Measurements from ENCODE around the gene OR10R2.

Gene OR10R2

GRCh38 chr1:158520955-158521665 is 49.1 kb downstream of the OR10R2 start:
- no peak overlapping the region for H3K4me3 ChIP-seq (ENCODE audit: low read length)

GRCh38 chr1:158521666-158522058 is 49.6 kb downstream of the OR10R2 start:
- no peak for DNase-seq (ENCODE audit: low read depth, low spot score)
- no peak overlapping the region for H3K4me3 ChIP-seq (ENCODE audit: low read length)

More at GRCh38 chr1:158520955-158521665, 49.1 kb downstream of the OR10R2 start:
- DNase-seq (ENCODE audit: low read depth, low spot score) = no peak

- DNase-seq (ENCODE audit: low read depth, low spot score) = peak; percentile 62
- no peak overlapping the region for H3K4me3 ChIP-seq (ENCODE audit: low read length)
These were observed 55.3 kb downstream of the OR10R2 start for GRCh38 chr1:158527190-158527815.

All from Jurkat, Clone E6-1 (cell line).